Astrocyte of the cerebellum (primary cell): ENCODE measurements around the gene TIMP1.

Source experiments
- DNase-seq: peaks from one replicate; pipeline ENCODE4 v3.0.0-alpha.2; 2011; ENCODE audit warnings: low read depth
- H3K4me3 ChIP-seq: 2 replicates; pipeline ENCODE4 v1.5.1; 2011; ENCODE audit warnings: mild to moderate bottlenecking, low read depth, low read length, moderate library complexity
- CTCF ChIP-seq: IDR thresholded peaks from 2 replicates; pipeline ENCODE4 v1.5.1; 2012; ENCODE audit warnings: low read length, low read depth, moderate library complexity, mild to moderate bottlenecking; ENCODE audit errors: missing control alignments
- in situ Hi-C: cut with HindIII; loops from 2 replicates; pipeline ENCODE4 v1.10.0; 2017; ENCODE audit warnings: low sequenced_read_pairs

The TIMP1 gene

GRCh38 chrX:47631676-47632075, 49.4 kb downstream of the TIMP1 start:
- TF ChIP-seq CTCF: no peak
- DNase-seq: no peak
- no peak overlapping the region for H3K4me3 ChIP-seq
- in situ Hi-C loops: no loop called here

DNA sequence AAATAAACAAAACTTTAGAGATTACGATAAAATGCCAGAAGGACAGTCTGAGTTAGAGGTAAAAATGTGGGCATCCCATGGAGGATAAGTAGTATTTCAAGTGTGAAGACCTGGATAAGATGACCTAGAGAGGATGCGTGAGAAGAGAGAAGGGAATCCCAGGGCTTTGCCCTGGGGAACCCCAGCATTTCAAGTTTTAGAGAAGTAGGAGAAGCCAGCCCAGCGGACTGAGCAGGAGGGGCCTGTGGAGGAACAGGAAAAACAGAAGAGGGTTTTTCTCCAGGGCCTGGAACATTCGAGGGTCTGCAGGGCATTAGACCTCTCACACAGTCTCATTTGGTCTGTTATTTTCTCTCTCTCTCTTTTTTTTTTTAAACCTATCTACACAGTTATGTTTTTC, 50.4 kb downstream of the TIMP1 start:
- H3K4me3 ChIP-seq: no peak overlapping the region
- no peak for DNase-seq
- no peak for TF ChIP-seq CTCF
- in situ Hi-C loops: no loop called here

DNA sequence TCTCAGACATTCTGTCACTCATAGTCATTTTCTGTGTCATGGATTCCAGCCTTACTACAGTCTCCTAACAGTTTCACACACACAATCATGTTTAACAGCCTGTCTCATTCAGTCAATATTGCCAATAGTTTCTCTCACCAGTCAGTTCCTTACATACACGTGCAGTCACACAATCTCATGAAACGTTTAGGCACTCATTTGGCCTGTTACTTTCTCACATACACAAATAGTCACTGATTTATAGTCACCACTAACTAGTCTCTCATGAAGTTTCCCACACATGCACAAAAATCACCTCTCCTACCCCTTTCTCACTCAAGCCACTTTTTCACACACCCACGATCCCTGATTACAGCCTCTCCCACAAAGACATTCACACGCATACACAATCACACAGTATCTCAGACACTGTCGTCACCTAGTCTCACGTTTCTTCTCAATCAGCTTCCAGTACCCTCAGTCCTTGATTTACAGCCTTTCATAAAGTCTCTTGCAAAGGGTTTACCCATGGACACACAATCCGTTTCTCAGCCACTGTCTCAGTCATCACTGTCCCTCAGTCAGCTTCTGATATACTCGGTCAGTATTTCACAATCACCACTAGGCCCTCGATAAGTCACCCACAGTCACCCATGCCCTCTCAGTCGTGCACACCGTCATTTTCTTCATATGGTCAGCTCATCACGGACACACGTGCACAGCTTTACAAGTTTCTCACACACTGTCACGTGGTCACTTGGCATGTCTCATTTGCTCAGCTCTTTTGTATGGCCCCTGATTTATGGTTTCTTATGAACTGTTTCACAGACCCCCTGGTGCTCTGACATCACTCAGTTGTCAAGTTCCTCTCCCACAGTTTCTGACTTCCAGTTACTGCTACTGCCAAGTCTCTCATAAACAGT, 51.7 kb downstream of the TIMP1 start:
- DNase-seq: no peak
- H3K4me3 ChIP-seq: no peak overlapping the region
- TF ChIP-seq CTCF: no peak
- in situ Hi-C loops: no loop called here

DNA sequence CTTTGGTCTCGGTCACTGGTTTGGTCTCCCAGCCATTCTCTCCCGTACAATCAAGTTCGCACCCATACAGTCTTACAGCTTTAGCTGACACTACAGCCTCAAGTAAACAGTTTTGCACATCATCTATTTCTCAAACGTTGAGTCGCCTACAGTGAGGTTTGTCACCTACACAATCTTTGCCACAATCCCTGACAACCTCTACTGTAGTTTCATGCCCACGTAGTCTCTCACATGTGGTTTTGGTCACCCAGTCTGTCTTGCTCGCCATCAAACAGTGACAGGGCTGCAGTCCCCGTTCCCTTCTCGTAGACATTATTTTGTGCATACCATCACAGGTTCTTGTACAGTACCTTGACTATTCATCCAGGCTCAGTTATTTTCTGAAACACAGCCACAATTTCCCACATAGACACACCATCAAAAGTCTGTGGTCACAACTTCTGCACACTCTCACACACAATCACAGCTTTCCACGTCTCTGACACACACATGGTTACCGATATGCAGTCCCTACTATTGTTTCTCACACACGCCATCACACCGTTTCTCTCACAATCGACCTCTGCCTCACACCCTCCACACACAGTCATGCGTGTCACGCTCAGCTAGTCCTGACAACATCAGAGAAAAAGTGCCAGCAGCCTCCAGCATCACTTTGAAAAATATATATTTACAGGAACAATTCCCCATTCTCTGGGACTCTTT, 52.8 kb downstream of the TIMP1 start:
- DNase-seq: no peak
- in situ Hi-C loops: no loop called here
- TF ChIP-seq CTCF: no peak

More for the DNA sequence above, 52.8 kb downstream of the TIMP1 start:
- no peak overlapping the region for H3K4me3 ChIP-seq
